ENCODE results near the gene MPP2.
"Not testable (repeated sequence)": the region's sequence is repeated elsewhere in the genome, so short reads cannot be mapped to it uniquely, and the experiment has no call there.

Gene MPP2

DNA sequence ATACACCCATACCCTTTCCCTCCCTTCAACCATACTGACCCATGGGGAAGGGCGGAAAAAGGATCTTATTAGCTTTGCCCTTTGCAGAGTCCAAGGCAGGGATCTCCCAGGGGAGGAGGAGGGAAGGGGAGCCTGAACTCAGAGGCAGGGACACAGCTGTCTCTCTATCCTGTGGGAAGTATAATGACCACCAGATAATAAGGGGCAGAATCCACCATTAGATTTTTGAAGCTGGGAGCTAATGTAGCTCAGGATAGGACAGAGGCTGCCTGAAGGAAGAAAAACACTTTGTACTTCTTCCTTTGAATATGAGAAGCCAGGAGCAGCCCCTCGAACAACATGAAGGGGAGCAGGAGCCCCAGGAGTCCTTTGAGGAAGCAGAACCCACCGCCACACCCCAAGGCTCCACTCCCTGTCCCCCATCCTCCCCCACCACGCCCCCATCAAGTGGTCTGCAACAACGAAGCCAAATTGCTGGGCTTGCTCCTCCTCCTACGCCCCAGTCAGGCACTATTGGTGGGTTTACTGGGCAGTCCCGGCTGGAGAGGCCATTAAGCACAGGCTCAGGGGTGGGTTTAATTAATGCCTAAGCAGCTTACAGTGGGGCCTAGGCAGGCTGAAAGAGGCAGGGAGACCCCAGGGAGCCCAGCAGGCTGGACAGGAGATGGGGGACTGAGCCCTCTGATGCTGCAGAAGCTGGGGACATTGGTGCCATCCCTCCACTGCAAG lies 5.3 kb downstream of the MPP2 start:
- DNase-seq (ENCODE audit: low spot score), result no peak

DNA sequence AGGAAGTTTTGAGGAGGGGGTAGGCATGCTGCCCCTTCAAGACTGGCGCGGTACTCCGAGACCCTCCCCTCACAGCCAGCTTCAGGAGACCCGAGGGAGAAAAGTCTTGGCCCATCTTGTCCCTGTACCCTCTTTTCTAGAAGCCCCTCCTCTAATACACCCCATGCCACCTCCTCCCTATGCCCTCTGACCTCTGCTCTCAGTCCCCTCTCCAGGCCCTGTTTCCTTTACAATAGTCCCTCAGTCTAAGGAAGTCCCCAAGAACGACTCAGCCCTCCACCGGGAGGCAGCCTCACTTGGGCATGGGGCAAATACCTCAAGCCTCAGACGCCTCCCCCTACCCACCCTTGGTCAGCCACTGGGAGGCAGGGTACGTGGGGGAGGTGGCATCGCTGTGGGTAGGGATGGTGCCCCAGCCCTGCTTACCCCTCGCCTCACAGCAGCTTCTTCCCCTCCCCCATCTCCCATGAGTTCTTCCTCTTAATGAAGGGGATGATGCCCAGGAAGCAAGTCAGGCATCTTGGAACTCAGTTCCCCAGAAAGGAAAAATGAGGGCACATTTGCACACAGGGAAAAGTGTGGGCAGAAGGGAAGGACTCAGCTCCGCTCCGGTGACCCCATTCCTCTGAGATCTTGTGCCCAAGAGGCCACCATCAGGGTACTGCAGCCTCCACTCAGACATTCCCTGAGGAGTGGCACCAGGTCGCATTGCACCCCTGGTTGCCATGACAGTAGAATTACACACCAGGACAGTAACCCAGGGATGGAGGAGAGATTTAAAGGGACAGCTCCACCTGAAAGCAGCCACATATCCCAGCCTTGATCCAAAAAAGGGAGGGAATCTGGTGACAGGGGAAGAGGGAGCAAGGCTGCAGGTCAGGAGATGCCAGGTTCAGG lies 6.2 kb downstream of the MPP2 start:
- DNase-seq (ENCODE audit: low spot score), result no peak

GRCh38 chr17:43900183-43900857 lies 7.0 kb downstream of the MPP2 start:
- peak; percentile 36 for DNase-seq (ENCODE audit: low spot score)

DNA sequence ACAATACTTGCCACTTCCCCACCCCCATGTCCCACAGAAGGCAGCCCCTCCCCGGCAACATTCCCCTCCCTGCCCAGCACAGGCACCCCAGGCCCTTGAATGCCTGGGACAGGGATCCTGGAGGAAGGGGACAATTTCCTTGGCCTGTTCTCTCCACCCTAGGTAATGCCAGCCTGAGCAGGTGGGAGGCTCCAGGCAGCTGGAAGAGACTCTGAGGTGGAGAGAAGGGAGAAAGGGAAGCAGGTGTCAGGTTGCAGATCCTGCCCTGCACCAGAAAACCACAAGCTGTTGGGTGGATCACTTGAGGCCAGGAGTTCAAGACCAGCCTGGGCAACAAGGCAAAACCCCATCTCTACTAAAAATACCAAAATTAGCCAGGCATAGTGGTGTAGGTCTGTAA lies 8.9 kb downstream of the MPP2 start:
- DNase-seq (ENCODE audit: low spot score), result no peak

- no peak for DNase-seq (ENCODE audit: low spot score)
Observed at GRCh38 chr17:43897831-43898230, 9.5 kb downstream of the MPP2 start.

- not testable (repeated sequence) for DNase-seq (ENCODE audit: low spot score)
Observed at GRCh38 chr17:43894494-43894893, 12.8 kb downstream of the MPP2 start.

DNA sequence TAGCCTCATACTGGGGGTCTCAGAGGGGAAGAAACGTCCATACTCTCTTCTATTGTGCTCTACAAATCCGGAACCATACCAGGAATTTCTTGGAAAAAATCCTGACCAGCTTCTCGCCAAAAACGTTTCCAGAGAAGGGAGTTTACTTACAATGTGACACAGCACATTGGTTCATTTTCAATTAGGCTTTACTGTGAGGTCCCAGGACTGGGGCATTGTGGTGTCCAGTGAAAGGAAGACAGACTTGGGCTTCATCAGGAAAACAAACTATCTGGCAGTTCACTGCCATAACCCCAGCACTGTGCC lies 14.7 kb downstream of the MPP2 start:
- DNase-seq (ENCODE audit: low spot score), result no peak

- DNase-seq (ENCODE audit: low spot score), result no peak
Observed at GRCh38 chr17:43891851-43892646, 15.3 kb downstream of the MPP2 start.

- DNase-seq (ENCODE audit: low spot score), result no peak
Observed at GRCh38 chr17:43890240-43890639, 17.1 kb downstream of the MPP2 start.

GRCh38 chr17:43888548-43888947 lies 18.8 kb downstream of the MPP2 start:
- no peak for DNase-seq (ENCODE audit: low spot score)

- no peak for DNase-seq (ENCODE audit: low spot score)
Observed at GRCh38 chr17:43882761-43883415, 24.4 kb downstream of the MPP2 start.

DNA sequence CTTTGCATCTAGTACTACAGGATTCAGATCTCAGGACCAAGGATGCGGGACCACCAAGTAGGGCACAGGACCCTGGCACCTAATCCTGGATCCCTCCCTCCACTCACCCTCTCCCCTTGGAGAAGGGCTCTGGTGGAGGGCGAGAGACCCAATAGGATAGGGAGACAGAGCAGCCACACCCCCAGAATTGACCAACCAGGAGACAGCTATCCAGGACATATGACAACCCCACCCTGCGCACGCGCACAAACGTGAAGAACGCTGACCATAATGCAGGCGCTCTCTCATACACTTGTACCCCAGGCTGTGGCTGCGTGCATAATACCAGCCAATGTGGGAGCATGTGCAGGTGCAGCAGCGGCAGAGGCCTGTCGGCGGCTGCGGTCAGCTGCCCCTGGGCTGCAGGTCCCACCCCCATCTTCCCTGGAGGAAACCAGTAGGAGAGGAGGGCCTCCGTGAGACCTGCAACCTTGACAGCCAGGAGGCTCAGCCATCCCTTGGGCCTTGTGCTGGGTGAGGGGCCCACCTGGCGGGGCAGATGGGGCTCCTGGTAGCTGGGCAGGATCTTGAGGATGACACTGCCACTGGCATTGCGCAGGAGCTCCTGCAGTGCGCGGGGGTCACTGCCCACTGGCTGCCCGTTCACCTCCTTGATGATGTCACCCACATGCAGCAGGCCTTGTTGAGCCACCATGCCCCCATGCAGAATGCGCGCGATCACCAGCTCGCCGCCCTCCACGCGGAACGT lies 25.4 kb downstream of the MPP2 start:
- no peak for DNase-seq (ENCODE audit: low spot score)

DNA sequence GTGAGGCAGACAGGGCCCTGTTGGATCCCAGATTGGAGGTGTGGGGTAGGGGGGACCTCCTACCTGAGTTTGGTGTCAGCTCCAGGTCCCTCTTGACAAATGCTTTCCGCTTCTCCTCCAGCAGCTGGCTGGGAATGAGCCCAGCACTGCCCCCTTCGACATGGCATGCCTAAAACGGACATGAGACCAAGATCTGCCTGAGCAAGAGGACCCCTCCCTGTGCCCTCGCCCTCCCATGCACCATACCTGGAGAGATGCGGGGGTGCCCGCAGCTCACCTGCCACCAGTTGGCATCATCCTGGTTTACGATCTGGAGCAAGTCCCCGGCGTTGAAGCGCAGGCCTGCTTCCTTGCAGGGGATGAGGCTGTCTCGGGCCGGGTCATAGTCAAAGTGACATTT lies 26.2 kb downstream of the MPP2 start:
- no peak for DNase-seq (ENCODE audit: low spot score)

GRCh38 chr17:43880420-43880991 lies 26.8 kb downstream of the MPP2 start:
- DNase-seq (ENCODE audit: low spot score), result peak; percentile 50

GRCh38 chr17:43879723-43880419 lies 27.5 kb downstream of the MPP2 start:
- no peak for DNase-seq (ENCODE audit: low spot score)

- DNase-seq (ENCODE audit: low spot score), result peak; percentile 60
Observed at GRCh38 chr17:43878260-43879175, 28.8 kb downstream of the MPP2 start.

- DNase-seq (ENCODE audit: low spot score), result no peak
Observed at GRCh38 chr17:43877451-43878155, 29.7 kb downstream of the MPP2 start.

- DNase-seq (ENCODE audit: low spot score), result no peak
Observed at GRCh38 chr17:43877031-43877430, 30.3 kb downstream of the MPP2 start.
